HEK293T (cell line): ENCODE data around the gene ZNF627.

Experiments used
- BHLHE40 ChIP-seq: fragments of 450-650 bp; IDR thresholded peaks from 2 replicates; pipeline ENCODE4 v1.6.1; 2016; ENCODE audit warnings: mild to moderate bottlenecking, moderate library complexity, borderline replicate concordance
- SUZ12 ChIP-seq: fragments of 450-650 bp; IDR thresholded peaks from 2 replicates; pipeline ENCODE4 v1.6.1; 2016; ENCODE audit warnings: mild to moderate bottlenecking
- TF ChIP-seq, protein P1 (sequence below): fragments of 450-650 bp; IDR thresholded peaks from 2 replicates; pipeline ENCODE4 v1.6.1; 2016

DNA sequence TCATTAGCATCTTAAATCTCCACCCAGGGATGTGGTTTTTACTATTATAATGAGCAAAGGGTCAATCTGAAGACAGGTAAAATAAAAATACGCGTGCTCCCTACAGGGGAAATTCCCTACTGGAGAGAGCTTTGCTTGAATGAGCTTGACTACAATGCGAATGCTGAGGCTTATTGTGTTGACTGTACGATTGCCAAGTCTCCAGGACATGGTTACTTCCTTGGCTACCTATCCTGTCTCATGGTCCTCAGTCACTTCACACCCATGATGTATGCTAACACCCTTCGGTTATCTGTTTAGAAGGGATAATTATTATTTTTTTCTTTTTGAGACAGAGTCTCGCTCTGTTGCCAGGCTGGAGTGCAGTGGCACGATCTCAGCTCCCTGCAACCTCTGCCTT is 61.7 kb downstream of the ZNF627 start:
- TF ChIP-seq BHLHE40 (no peak), SUZ12 (no peak)
- TF ChIP-seq, protein P1, sequence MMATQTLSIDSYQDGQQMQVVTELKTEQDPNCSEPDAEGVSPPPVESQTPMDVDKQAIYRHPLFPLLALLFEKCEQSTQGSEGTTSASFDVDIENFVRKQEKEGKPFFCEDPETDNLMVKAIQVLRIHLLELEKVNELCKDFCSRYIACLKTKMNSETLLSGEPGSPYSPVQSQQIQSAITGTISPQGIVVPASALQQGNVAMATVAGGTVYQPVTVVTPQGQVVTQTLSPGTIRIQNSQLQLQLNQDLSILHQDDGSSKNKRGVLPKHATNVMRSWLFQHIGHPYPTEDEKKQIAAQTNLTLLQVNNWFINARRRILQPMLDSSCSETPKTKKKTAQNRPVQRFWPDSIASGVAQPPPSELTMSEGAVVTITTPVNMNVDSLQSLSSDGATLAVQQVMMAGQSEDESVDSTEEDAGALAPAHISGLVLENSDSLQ, result no peak
